Measurements from ENCODE around the gene CTNNA2.

- no peak for TF ChIP-seq POLR2A (IDR thresholded peaks at IDR 0.05)
- no peak for TF ChIP-seq CTCF (IDR thresholded peaks at IDR 0.05)
These were observed 1060.3 kb downstream of the CTNNA2 start for GRCh38 chr2:80573167-80573566.

All from vagina (tissue), 2 donors.